Neural progenitor cell (in vitro differentiated cells): Measurements from ENCODE around the gene SPRR2D. TPM values are rescaled to one million over a fixed set of nuclear protein-coding genes. Genes with fewer than 3 reads are reported as not detected.

Experiments
- DNase-seq: peaks from one replicate; pipeline ENCODE4 v3.0.0-alpha.2; 2016; ENCODE audit warnings: low spot score
- H2AFZ ChIP-seq: fragments of 200-600 bp; sonication (generic); replicated peaks from 2 replicates; pipeline ENCODE4 v1.6.1; 2016; ENCODE audit warnings: antibody characterized with exemption
- H3F3A ChIP-seq: fragments of 200-600 bp; sonication (generic); 2 replicates; pipeline ENCODE4 v1.6.1; 2016; ENCODE audit warnings: antibody characterized with exemption, low read depth
- H3K27ac ChIP-seq: fragments of 200-600 bp; sonication (generic); 2 replicates; pipeline ENCODE4 v1.5.1; 2016; ENCODE audit warnings: mild to moderate bottlenecking
- H3K27me3 ChIP-seq: fragments of 200-600 bp; sonication (generic); 2 replicates; pipeline ENCODE4 v1.6.1; 2016; ENCODE audit warnings: mild to moderate bottlenecking, moderate library complexity
- H3K36me3 ChIP-seq: fragments of 200-600 bp; sonication (generic); 2 replicates; pipeline ENCODE4 v1.5.1; 2016
- H3K4me1 ChIP-seq: fragments of 200-600 bp; sonication (generic); 2 replicates; pipeline ENCODE4 v1.6.1; 2016; ENCODE audit warnings: mixed run types
- H3K4me2 ChIP-seq: fragments of 200-600 bp; sonication (generic); 2 replicates; pipeline ENCODE4 v1.6.1; 2016
- H3K4me3 ChIP-seq: fragments of 200-600 bp; sonication (generic); 2 replicates; pipeline ENCODE4 v1.5.1; 2016
- H3K79me2 ChIP-seq: fragments of 200-600 bp; sonication (generic); 2 replicates; pipeline ENCODE4 v1.6.1; 2016; ENCODE audit warnings: low read depth
- H3K9ac ChIP-seq: fragments of 200-600 bp; sonication (generic); 2 replicates; pipeline ENCODE4 v1.6.1; 2016
- H3K9me3 ChIP-seq: fragments of 200-600 bp; sonication (generic); 2 replicates; pipeline ENCODE4 v1.5.1; 2016; ENCODE audit warnings: low read depth
- H4K20me1 ChIP-seq: fragments of 200-600 bp; sonication (generic); 2 replicates; pipeline ENCODE4 v1.6.1; 2016; ENCODE audit warnings: low read depth
- H3K27ac Mint-ChIP-seq: 3 replicates; pipeline ENCODE4 v1.8.0; 2021; ENCODE audit warnings: mixed read lengths
- H3K27me3 Mint-ChIP-seq: 2 replicates; pipeline ENCODE4 v1.8.0; 2022; ENCODE audit warnings: low read depth, mild to moderate bottlenecking, inconsistent platforms, moderate library complexity, mixed read lengths; ENCODE audit not compliant: insufficient read depth
- H3K36me3 Mint-ChIP-seq: 3 replicates; pipeline ENCODE4 v1.8.0; 2021; ENCODE audit warnings: mixed read lengths
- H3K4me1 Mint-ChIP-seq: 3 replicates; pipeline ENCODE4 v1.8.0; 2021; ENCODE audit warnings: mixed read lengths
- H3K4me3 Mint-ChIP-seq: 3 replicates; pipeline ENCODE4 v1.8.0; 2021; ENCODE audit warnings: mild to moderate bottlenecking, moderate library complexity, mixed read lengths
- H3K9me3 Mint-ChIP-seq: 3 replicates; pipeline ENCODE4 v1.8.0; 2020; ENCODE audit warnings: mixed read lengths
- CTCF ChIP-seq: fragments of 200-600 bp; sonication (generic); IDR thresholded peaks from 2 replicates; pipeline ENCODE4 v1.5.1; 2017; ENCODE audit warnings: antibody characterized with exemption, mild to moderate bottlenecking
- EZH2 ChIP-seq: fragments of 200-600 bp; sonication (generic); IDR thresholded peaks from 2 replicates; pipeline ENCODE4 v1.6.1; 2017; ENCODE audit warnings: antibody characterized with exemption, mild to moderate bottlenecking, moderate library complexity
- EZH2phosphoT487 ChIP-seq: fragments of 200-600 bp; sonication (generic); IDR thresholded peaks from 2 replicates; pipeline ENCODE4 v1.6.1; 2017; ENCODE audit warnings: antibody characterized with exemption
- total RNA-seq: library from RNA; depleted of rRNA; stranded (reverse); fragments of >200 nt; gene quantifications from 2 replicates; pipeline ENCODE4 v1.2.3, GENCODE V29; 2015; ENCODE audit warnings: low replicate concordance

SPRR2D gene
- total RNA-seq, 1 donor from 2014 or later, result not detected

GRCh38 chr1:152998476-152998875 is 42.4 kb downstream of the SPRR2D start:
- H3K9me3 Mint-ChIP-seq, result peaks cover 3% of the 10 kb centered on the region
- H2AFZ ChIP-seq, result no peak overlapping the region
- H3K27me3 Mint-ChIP-seq, result no peaks in the 10 kb centered on the region

GRCh38 chr1:152997901-152998300 is 43.0 kb downstream of the SPRR2D start:
- no peak for DNase-seq
- Histone ChIP-seq H3K4me2 (no peak overlapping the region), H3K79me2 (no peaks in the 10 kb centered on the region), H2AFZ (no peak overlapping the region), H3K27ac (no peak overlapping the region), H4K20me1 (no peaks in the 10 kb centered on the region), H3K36me3 (no peaks in the 10 kb centered on the region), H3F3A (no peaks in the 10 kb centered on the region), H3K9me3 (peaks cover 46% of the 10 kb centered on the region), H3K27me3 (no peaks in the 10 kb centered on the region), H3K9ac (no peak overlapping the region), H3K4me1 (no peaks in the 10 kb centered on the region), H3K4me3 (no peak overlapping the region)
- no peaks in the 10 kb centered on the region for H3K36me3 Mint-ChIP-seq
- H3K27ac Mint-ChIP-seq, result no peak overlapping the region
- no peaks in the 10 kb centered on the region for H3K27me3 Mint-ChIP-seq
- no peak overlapping the region for H3K4me3 Mint-ChIP-seq
- TF ChIP-seq EZH2, result no peak
- TF ChIP-seq CTCF, result no peak
- TF ChIP-seq EZH2phosphoT487, result no peak
- H3K9me3 Mint-ChIP-seq, result peaks cover 3% of the 10 kb centered on the region
- no peaks in the 10 kb centered on the region for H3K4me1 Mint-ChIP-seq

More at GRCh38 chr1:152998476-152998875, 42.4 kb downstream of the SPRR2D start:
- Mint-ChIP-seq H3K4me1 (no peaks in the 10 kb centered on the region), H3K36me3 (no peaks in the 10 kb centered on the region), H3K4me3 (no peak overlapping the region), H3K27ac (no peak overlapping the region)
- Histone ChIP-seq H3K4me2 (no peak overlapping the region), H3F3A (no peaks in the 10 kb centered on the region), H3K27ac (no peak overlapping the region), H3K4me3 (no peak overlapping the region), H3K27me3 (no peaks in the 10 kb centered on the region), H3K4me1 (no peaks in the 10 kb centered on the region), H4K20me1 (no peaks in the 10 kb centered on the region), H3K36me3 (no peaks in the 10 kb centered on the region), H3K9ac (no peak overlapping the region), H3K79me2 (no peaks in the 10 kb centered on the region), H3K9me3 (peaks cover 42% of the 10 kb centered on the region)
- TF ChIP-seq EZH2phosphoT487, result no peak
- TF ChIP-seq CTCF, result no peak
- TF ChIP-seq EZH2, result no peak
- DNase-seq, result no peak

GRCh38 chr1:152996633-152997400 is 44.1 kb downstream of the SPRR2D start:
- Mint-ChIP-seq H3K9me3 (peaks cover 3% of the 10 kb centered on the region), H3K36me3 (no peaks in the 10 kb centered on the region), H3K4me1 (no peaks in the 10 kb centered on the region), H3K4me3 (no peak overlapping the region), H3K27ac (no peak overlapping the region), H3K27me3 (no peaks in the 10 kb centered on the region)
- Histone ChIP-seq H3F3A (no peaks in the 10 kb centered on the region), H3K9ac (no peak overlapping the region), H3K27ac (no peak overlapping the region), H2AFZ (no peak overlapping the region), H3K4me3 (no peak overlapping the region), H4K20me1 (no peaks in the 10 kb centered on the region), H3K9me3 (peaks cover 40% of the 10 kb centered on the region), H3K79me2 (no peaks in the 10 kb centered on the region), H3K4me2 (no peak overlapping the region), H3K4me1 (no peaks in the 10 kb centered on the region), H3K27me3 (no peaks in the 10 kb centered on the region), H3K36me3 (no peaks in the 10 kb centered on the region)
- peak; percentile 7 for DNase-seq
- TF ChIP-seq CTCF, result no peak
- TF ChIP-seq EZH2phosphoT487, result no peak
- TF ChIP-seq EZH2, result no peak
